Measurements from ENCODE around the gene WNT7B. TPM values are rescaled to one million over a fixed set of nuclear protein-coding genes. Genes with fewer than 3 reads are reported as not detected.

Gene WNT7B
- total RNA-seq, 1 donor from 2014 or later = 14.2 TPM

- no peaks in the 10 kb centered on the region for H3K9me3 Mint-ChIP-seq
- H3K4me1 Mint-ChIP-seq = peaks cover 6% of the 10 kb centered on the region
- H3K36me3 Mint-ChIP-seq (ENCODE audit: low read depth) = no peaks in the 10 kb centered on the region
- no peak for DNase-seq (ENCODE audit: low read depth, low spot score)
- no peaks in the 10 kb centered on the region for H3K27me3 Mint-ChIP-seq (ENCODE audit: low read depth)
- no peak for TF ChIP-seq CTCF (conservative IDR thresholded peaks at IDR 0.05)
- H3K27ac Mint-ChIP-seq (ENCODE audit: unreplicated experiment) = no peak overlapping the region
- no peak overlapping the region for H3K4me3 Mint-ChIP-seq
These were observed 14.1 kb downstream of the WNT7B start for GRCh38 chr22:45962756-45963324.

DNA sequence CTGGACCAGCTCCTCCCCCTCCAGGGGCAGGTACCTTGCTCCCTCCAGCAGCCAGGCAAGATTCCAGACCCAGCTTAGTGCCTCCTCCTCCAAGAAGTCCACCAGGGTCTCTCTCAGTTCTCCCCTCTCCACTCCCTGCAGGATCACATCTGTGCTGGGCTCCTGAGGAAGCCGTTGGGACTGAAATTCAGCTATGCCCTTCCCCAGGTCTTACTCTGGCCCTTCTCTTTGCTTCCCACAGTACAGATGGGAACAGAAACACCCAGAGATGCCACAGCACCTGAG lies 14.6 kb downstream of the WNT7B start:
- Mint-ChIP-seq H3K9me3 (no peaks in the 10 kb centered on the region), H3K36me3 (ENCODE audit: low read depth) (no peaks in the 10 kb centered on the region), H3K27ac (ENCODE audit: unreplicated experiment) (no peak overlapping the region), H3K4me1 (peaks cover 5% of the 10 kb centered on the region), H3K4me3 (no peak overlapping the region), H3K27me3 (ENCODE audit: low read depth) (no peaks in the 10 kb centered on the region)
- DNase-seq (ENCODE audit: low read depth, low spot score) = no peak
- TF ChIP-seq CTCF (conservative IDR thresholded peaks at IDR 0.05) = no peak

DNA sequence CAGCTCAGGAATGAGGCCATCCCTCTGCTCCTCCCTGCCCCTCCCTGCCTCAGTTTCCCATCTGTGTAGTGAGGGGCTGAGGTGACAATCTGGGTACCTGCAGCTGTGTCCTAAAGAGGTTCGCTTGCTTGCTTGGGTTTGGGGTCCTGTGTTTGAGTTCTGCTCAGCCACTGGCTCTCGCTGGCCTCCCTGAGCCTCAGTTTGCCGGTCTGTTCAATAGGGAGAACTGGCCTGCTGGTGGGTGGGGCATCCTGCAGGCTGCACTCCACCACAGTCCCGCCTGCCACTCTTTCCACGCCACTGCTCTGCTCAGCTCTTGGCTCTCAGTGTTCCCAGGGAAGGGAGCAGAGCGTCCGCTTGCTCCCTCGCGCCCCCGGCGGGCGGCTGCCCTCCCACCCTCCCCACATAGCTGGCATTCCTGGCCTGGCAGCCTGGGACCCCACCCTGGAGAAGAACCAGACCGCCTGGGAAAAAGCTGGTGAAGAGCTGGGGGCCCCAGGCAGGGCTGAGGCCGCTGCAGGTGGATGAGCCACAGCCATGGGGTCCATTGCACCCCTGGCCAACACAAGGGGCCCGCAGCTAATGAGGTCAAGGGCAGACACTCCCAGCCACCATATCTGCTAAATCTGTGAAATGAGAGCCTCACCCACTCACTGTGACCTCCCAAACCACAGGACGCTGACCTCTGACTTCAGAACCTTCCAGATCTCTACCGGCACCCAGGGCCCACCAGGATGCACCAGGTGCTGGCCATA lies 15.1 kb downstream of the WNT7B start:
- Mint-ChIP-seq H3K9me3 (no peaks in the 10 kb centered on the region), H3K36me3 (ENCODE audit: low read depth) (no peaks in the 10 kb centered on the region), H3K4me1 (peaks cover 5% of the 10 kb centered on the region), H3K4me3 (no peak overlapping the region), H3K27ac (ENCODE audit: unreplicated experiment) (no peak overlapping the region), H3K27me3 (ENCODE audit: low read depth) (no peaks in the 10 kb centered on the region)
- TF ChIP-seq CTCF (conservative IDR thresholded peaks at IDR 0.05) = no peak
- no peak for DNase-seq (ENCODE audit: low read depth, low spot score)

DNA sequence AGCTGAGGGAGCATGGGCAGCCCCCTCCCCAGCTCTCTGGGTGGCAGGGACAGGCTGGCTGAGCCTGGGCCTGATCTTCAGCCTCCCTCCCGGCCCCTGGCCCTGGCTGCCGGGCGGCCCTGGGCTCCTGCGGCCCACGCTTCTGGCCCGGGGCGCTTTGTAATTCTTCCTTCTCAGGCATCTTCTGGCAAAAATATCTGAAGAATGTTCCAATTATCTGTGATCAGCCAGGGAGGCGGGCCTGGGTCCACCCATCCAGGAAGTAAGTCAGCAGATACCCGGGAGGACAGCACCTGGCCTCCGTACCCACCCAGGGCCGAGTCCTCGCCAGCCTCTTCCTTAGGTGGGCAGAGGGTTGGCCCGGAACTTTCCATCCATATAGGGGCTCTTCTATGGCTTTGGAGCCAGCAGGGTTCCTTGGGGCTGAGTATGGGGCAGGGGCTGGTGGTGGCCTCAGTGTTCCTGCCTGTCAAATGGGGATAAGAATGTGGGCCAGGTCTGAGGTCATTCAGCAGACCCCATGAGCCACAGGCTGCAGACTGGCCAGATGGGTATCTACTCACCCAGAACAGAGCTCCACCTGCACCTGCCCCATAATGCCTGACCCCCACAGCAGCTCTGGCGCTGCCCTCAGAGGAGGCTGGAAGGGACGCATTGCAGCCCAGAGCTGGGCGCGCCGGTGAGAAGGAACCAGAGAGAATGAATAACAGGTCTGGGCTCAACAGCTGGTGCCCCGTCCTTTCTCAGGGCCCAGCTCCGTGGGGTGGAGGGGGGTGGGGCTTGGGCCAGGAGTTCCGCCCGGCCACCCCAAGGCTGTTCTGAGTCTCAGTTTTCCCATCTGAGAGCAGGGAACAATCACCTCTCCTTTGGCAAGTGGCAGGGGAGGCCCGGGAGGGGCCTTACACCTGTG lies 16.2 kb downstream of the WNT7B start:
- Mint-ChIP-seq H3K9me3 (no peaks in the 10 kb centered on the region), H3K27ac (ENCODE audit: unreplicated experiment) (peak overlapping the region; percentile 57), H3K36me3 (ENCODE audit: low read depth) (no peaks in the 10 kb centered on the region), H3K4me1 (no peaks in the 10 kb centered on the region), H3K4me3 (no peak overlapping the region), H3K27me3 (ENCODE audit: low read depth) (no peaks in the 10 kb centered on the region)
- no peak for TF ChIP-seq CTCF (conservative IDR thresholded peaks at IDR 0.05)
- DNase-seq (ENCODE audit: low read depth, low spot score) = no peak

DNA sequence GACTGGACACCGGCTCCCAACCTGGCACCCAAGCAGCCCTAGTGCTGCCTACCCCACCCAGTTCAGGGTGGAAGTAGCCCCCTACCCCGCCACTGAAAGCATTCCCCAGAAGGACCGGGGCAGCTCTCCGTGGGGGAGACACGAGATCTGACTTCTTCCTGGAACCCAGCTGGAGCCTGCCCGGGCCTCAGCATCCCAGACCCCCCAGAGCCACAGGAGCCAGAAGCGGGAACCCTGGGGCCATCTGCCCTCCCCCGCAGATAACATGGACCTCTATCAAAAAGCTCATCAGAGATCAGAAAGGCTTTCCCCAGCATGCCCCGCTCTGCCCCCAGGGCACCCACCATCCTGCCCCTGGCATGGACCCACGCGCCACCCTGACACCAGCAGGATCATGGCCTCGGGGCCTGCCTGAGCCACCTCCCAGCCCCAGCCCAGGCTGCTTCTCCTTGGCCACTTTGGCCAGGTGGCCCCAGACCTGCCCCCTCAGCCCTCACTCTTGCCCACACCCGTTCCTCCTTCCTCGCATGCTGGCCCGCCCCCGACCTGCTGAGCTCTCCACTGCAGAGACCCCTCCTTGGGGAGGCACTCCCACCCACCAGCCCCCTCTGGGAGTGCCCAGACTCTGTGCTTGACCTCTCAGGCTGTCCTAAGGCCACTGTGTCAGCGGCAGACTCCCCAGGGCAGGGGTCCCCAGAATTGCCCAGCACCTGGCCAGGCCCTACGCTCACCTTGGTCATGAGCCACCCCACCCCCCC lies 17.1 kb downstream of the WNT7B start:
- Mint-ChIP-seq H3K27me3 (ENCODE audit: low read depth) (no peaks in the 10 kb centered on the region), H3K27ac (ENCODE audit: unreplicated experiment) (no peak overlapping the region), H3K4me3 (no peak overlapping the region), H3K9me3 (no peaks in the 10 kb centered on the region), H3K4me1 (no peaks in the 10 kb centered on the region), H3K36me3 (ENCODE audit: low read depth) (no peaks in the 10 kb centered on the region)
- no peak for TF ChIP-seq CTCF (conservative IDR thresholded peaks at IDR 0.05)
- DNase-seq (ENCODE audit: low read depth, low spot score) = no peak

All from neural crest cell (in vitro differentiated cells).